ENCODE results near the gene AKR1B1.

Gene AKR1B1

GRCh38 chr7:134453518-134453917, 5.4 kb downstream of the AKR1B1 start:
- DNase-seq (ENCODE audit: extremely low read depth, low read depth): no peak
- H3K4me3 ChIP-seq (replicated peaks; ENCODE audit: low read depth, low read length): no peak overlapping the region
- TF ChIP-seq CTCF (IDR thresholded peaks at IDR 0.05; ENCODE audit: low read depth, low read length, missing control alignments): no peak

- TF ChIP-seq CTCF (IDR thresholded peaks at IDR 0.05; ENCODE audit: low read depth, low read length, missing control alignments): no peak
- H3K4me3 ChIP-seq (replicated peaks; ENCODE audit: low read depth, low read length): no peak overlapping the region
- no peak for DNase-seq (ENCODE audit: extremely low read depth, low read depth)
These were observed 5.9 kb downstream of the AKR1B1 start for GRCh38 chr7:134452991-134453473.

GRCh38 chr7:134452419-134452838, 6.5 kb downstream of the AKR1B1 start:
- DNase-seq (ENCODE audit: extremely low read depth, low read depth): no peak
- no peak for TF ChIP-seq CTCF (IDR thresholded peaks at IDR 0.05; ENCODE audit: low read depth, low read length, missing control alignments)
- H3K4me3 ChIP-seq (replicated peaks; ENCODE audit: low read depth, low read length): no peak overlapping the region

- DNase-seq (ENCODE audit: extremely low read depth, low read depth): no peak
- no peak overlapping the region for H3K4me3 ChIP-seq (replicated peaks; ENCODE audit: low read depth, low read length)
- TF ChIP-seq CTCF (IDR thresholded peaks at IDR 0.05; ENCODE audit: low read depth, low read length, missing control alignments): no peak
These were observed 7.2 kb downstream of the AKR1B1 start for GRCh38 chr7:134451656-134452055.

GRCh38 chr7:134450294-134451000, 8.5 kb downstream of the AKR1B1 start:
- no peak for TF ChIP-seq CTCF (IDR thresholded peaks at IDR 0.05; ENCODE audit: low read depth, low read length, missing control alignments)
- no peak overlapping the region for H3K4me3 ChIP-seq (replicated peaks; ENCODE audit: low read depth, low read length)
- DNase-seq (ENCODE audit: extremely low read depth, low read depth): no peak

GRCh38 chr7:134449680-134450079, 9.2 kb downstream of the AKR1B1 start:
- TF ChIP-seq CTCF (IDR thresholded peaks at IDR 0.05; ENCODE audit: low read depth, low read length, missing control alignments): no peak
- no peak overlapping the region for H3K4me3 ChIP-seq (replicated peaks; ENCODE audit: low read depth, low read length)
- DNase-seq (ENCODE audit: extremely low read depth, low read depth): no peak
